HG02870 (cell line): ENCODE measurements around the gene GHR.
"Not testable (repeated sequence)": the region's sequence is repeated elsewhere in the genome, so short reads cannot be mapped to it uniquely, and the experiment has no call there.

Experiments
- ATAC-seq: cut with Tn5 transposase; IDR thresholded peaks from one replicate; pipeline ENCODE4 v1.9.1; 2021; ENCODE audit warnings: mild to moderate bottlenecking, moderate library complexity; ENCODE audit not compliant: unreplicated experiment

GHR gene

DNA sequence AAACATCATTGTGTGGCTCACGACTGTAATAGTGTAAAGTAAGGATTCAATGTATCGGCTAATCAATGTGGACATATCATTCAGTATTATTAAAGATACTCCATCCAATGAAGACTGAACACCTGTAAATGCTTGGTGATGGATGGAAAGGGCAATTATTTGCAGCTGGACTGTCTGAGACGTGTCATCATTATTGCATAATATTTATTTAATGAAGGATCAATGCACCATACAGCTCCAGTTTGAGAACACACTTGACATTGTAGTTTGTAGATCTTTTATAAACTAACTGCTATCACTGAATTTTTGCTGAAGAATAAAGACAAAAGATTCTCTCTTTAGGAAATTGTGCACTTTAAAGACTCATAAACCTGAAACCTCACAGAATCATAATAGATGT lies 215.7 kb downstream of the GHR start:
- ATAC-seq = no peak

DNA sequence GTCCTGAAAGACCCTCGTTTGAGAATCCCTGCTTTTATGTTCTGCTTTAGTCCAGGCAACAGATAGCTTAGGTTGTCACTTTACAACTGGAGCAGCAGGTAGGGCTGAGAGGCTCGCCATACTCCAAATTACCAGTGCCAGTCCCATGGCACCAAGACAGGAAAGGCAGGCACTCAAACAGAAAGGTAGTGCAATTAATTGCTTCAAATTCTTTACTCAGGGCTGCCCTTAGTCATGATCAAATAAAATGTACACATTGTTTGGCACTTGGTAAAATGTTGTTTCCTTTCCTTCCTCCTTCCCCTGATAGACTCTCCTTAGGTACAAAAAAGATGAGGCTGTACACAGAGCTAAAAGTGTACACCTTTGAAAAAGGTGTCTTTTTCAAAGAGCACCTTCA lies 217.6 kb downstream of the GHR start:
- ATAC-seq = no peak

DNA sequence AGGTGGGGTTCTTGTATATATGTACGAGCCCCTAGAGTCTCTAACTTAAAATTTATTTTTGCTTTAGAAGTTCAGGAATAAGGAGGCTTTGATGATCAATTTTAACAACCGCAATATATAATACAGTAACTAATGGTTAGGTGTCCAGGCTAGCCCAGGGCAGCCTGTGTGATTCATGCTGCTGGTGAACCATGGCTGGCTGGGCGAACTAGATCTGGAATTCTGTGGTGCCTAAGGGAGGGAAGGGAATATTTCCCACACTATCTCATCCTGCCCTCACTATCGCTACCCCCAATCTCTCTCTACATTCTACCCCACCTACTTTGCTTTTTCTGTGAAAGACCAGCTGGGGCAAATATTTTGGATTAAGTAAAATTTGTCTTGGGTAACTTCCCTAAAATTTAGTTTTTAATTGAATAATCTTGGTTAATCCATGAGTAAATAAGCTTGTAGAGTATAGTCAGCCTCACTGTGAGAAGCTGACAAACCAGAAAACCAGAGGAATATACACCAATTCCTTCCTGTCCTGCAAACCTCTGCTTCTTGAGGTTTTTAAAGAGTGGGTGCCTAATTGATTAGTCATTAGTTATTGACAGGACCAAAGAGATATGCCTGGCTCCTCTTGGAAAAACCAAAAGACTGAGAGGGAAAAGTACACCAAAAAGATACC lies 218.2 kb downstream of the GHR start:
- no peak for ATAC-seq

DNA sequence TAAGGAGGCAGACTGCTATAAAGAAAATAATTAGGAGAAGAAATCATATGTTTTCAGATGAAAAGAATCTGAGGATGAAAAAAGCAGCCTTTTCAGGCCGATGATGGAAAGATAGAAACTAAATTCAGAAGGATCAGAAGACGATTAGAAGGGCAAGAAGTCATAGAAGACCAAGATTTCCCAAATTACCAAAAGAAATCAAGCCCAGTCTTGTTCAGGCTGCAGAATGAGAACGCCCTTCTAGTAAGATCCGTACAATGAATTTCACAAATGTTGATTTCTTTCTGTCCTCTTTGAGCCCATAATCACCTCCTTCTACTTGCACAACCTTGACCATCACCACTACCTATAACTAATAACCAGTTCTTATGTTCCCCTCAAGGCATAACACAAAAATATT lies 218.8 kb downstream of the GHR start:
- no peak for ATAC-seq

DNA sequence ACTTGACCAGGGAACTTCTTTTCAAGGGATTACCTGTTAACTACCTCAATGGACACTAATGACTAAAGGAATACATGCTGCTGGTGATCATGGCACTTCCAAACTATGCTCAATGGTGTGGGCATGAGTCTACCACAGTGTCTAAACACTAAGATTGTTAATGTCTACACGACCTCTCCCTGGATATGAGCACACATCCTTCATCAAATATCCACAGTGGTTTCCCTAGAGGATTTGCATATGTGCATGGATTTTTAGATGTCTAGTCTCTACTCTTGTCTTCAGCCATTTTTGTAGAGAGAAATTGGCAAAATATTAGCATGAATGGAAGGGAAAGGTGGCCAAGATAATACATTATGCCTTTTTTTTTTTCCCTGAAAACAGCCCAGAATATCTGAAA lies 220.1 kb downstream of the GHR start:
- ATAC-seq = no peak

DNA sequence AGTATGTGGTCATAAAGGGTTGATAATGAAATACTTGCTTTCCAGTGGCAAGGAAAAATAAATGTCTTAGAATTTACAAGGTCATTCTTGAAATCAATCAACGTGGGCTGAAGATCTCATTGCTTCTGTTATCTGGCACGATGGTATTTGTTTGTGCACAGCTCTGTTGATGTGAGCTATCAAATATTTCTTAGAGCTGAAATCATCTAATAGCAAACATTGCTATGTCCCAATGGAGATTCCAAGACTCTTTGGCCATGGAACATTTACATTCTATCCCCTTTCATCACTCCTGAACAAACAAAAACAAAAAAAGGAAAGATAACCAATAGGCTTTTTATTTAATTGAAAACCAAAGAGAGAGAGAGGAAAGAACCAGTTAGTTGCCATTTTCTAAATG lies 221.9 kb downstream of the GHR start:
- no peak for ATAC-seq

DNA sequence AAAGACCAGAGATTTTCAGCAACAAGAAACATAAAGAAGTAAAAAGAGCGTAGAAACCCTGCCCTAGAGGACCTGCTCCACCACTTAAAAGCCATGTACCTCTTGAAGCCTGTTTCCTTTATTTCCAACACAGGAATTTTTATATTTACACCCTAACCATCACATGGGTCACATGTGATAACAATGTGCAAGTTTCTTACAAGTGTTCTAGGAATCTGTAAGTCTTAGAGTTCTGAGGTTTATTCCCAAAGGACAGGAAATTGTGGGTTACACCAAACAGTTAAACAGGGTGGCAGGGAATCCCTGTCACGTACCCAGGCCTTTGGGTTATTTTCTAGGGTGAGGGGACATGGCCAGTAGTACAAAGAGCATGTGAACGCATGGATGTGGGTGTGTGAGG lies 224.8 kb downstream of the GHR start:
- no peak for ATAC-seq

DNA sequence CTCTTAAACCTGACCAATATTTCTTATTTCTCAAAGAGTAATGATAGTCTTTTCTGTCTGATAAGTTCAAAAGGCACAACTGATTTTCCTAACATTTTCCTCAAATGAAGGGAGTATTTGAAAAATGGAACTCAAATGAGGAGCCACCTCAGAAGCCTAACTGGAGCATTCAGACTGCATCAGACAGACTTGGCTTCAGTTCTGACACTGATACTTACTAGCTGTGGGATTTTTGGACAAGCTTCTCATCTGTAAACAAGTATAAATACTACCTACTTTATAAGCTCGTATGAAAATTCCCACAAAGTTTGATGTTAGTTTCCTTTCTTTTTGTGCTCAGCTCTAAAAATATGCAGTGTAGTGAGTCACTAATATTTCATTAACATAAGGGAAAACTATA lies 225.7 kb downstream of the GHR start:
- ATAC-seq = no peak

DNA sequence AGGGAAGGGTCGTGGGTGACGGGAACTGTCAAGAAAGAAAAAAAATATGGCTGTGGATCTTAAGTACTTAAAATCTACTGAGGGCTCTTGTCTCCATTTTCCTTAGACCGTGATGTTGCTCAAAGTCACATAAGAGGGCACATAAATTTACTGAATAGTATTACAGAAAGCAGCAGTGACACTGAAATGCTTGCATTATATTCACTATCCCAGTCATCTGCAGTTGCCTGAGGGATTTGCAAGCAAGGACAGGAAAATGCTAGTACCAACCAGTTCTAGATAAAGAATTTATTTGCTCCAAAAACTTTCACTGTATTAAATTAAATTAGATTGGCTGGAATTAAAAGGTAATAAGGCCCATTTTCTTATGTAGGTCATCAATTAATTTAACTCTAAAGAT lies 226.8 kb downstream of the GHR start:
- ATAC-seq = no peak

DNA sequence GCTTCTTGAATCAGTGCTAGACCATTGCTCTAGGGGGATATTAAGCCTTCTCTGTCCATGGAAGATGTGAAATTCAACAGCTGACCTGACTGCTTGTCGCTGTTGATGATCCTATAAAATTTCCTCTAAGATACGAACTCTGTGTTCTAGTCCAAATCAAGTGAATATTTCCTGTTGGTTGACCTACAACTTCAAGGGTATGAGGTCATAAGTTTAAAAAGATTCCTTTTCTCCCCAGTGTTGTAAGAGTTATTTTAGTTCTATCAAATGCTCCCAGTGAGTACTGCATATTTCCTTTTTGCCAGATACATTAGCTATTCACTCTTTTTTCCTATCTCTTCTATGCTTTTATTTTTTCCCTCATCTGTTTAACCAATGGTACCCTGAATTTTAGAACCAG lies 230.5 kb downstream of the GHR start:
- no peak for ATAC-seq

DNA sequence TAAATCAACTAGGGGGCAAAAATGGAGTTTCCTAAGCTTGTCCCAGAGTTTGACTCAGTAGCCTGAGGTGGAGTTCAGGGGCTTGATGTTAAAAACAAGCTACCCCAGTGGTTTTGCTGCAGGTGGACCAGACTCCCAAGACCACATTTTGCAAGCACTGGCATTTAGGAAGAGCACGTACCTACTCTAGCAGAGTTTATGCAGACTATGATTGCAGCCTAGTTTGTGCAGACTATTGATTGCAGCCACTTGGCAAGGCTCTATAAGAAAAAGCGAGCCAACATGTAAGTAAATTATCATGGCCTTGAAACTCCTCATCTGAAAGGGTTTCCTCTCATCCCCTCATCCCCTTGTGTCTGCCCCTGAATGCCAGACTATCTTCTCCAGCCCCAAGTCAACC lies 231.4 kb downstream of the GHR start:
- no peak for ATAC-seq

DNA sequence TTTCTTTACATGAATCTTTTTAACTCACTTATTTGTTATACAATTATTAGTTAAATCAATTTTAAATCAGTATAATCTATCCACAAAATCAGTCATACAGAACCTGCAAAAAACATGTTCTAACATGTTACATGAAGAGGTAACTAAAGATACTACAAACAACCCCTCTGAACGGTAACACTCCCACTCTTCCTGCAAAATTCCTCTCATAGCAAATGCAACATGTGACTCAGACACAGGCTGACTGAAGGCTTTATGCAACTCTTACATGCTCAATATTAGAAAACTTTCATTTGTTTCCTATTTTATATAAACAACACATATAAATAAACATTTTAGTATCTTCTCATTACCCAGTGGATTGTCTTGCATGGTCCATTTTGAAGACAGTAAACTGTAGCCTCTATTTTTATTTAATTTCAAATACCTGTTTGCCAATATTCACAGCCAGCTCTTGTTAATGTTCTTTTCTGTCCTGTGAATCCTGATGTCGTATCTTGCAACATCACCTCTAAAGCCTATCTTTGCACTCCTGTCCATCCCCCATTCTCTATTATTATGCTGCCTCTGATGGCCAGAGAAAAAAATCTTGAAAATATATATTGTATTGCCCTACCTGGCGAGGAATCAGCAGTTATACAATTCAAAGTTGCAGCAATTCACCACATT lies 232.9 kb downstream of the GHR start:
- ATAC-seq = no peak

DNA sequence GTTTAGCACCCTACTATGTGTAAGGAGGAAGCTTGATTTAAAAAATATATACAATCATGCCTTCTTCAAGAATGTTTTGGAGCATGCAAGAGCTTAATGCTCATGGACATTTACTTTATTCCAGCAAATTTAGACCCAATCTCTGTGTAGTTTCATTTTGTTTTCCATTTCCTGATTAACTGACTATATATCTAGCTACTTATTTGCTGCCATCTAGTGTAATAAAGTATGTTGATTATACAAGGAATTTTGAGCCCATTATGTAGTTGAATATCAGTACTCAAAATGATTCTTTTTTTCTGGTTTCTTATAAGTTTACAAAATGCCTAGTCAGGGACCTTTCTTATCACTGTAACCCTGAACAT lies 233.4 kb downstream of the GHR start:
- ATAC-seq = no peak

DNA sequence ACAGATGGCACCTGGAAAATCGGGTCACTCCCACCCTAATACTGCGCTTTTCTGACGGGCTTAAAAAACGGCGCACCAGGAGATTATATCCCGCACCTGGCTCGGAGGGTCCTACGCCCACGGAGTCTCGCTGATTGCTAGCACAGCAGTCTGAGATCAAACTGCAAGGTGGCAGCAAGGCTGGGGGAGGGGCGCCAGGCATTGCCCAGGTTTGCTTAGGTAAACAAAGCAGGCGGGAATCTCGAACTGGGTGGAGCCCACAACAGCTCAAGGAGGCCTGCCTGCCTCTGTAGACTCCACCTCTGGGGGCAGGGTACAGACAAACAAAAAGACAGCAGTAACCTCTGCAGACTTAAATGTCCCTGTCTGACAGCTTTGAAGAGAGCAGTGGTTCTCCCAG lies 236.6 kb downstream of the GHR start:
- ATAC-seq = not testable (repeated sequence)

DNA sequence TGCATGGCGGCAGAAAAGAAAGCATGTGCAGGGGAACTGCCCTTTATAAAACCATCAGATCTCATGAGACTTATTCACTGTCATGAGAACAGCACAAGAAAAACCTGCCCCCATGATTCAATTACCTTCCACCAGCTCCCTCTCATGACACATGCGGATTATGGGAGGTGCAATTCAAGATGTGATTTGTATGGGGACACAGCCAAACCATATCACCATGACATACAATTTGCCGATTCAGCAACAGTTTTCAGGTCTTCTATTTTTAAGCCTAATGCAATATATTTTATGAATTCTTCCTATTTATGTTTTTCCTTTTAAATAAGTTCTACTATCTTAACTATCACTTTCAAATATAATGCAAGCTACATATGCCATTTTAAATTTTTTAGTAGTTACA lies 242.6 kb downstream of the GHR start:
- ATAC-seq = no peak

DNA sequence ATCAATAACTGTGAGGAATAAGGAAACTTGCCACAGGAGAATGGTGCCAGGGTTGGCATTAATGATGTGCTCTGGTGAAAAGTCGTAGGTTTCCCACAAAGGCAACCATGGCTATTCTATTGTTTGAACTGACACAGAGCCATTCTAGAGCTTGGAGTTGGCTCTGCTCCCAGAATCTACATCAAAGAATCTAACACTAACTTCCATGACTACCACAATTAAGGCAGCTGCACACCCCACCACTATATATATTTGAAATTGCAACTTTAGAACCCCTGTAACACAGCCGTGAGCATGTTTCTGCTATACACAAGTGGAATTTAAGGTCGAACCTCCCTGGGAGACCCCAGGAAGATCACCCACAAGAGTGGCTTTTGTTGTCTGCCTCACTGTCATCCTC lies 243.6 kb downstream of the GHR start:
- ATAC-seq = no peak

DNA sequence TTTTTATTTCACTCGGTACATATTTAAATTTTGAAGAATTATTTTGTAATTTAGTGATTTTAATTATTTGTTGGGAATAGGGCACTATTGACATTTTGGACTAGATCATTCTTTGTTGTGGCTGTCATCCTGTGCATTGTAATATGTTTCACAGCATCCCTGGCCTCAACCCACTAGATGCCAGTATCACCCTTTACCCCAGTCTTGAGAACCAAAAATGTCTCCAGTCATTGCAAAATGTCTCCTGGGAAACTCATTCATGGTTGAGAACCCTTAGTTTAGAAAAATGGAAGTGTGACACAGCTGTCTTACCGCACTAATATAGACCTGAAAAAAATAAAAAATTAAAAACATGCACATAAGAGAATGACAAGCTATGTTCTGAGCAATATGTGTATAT lies 245.0 kb downstream of the GHR start:
- no peak for ATAC-seq

DNA sequence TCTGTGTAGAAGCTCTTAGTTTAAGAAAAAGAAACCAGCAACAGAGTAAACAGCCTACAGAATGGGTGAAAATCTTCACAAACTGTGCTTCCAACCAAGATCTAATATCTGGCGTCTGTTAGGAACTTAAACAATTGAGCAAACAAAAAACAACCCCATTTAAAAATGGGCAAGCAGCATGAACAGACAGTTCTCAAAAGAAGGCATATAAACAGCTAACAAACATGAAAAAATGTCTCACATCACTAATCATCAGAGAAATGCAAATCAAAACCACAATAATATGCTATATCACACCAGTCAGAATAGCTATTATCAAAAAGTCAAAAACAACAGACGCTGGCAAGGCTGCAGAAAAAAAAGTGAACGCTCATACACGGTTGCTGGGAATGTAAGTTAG lies 249.7 kb downstream of the GHR start:
- no peak for ATAC-seq

DNA sequence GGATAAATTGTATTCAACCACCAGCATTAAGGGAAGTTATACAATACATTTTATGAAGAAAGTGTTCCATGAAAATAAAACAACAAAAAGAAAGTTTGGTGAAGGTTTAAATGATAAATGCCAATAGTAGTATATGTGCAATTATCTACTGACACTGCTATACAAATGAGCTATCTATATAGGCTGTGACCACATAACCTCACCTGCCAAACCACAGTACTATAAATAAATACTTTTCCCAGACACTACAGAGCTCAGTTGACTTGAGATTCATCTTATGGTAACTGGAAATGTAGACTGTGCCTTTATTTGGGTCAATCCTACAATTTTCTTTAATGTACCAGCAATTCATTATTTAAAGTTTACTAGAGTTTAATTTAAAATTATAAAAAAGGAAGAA lies 252.4 kb downstream of the GHR start:
- no peak for ATAC-seq

DNA sequence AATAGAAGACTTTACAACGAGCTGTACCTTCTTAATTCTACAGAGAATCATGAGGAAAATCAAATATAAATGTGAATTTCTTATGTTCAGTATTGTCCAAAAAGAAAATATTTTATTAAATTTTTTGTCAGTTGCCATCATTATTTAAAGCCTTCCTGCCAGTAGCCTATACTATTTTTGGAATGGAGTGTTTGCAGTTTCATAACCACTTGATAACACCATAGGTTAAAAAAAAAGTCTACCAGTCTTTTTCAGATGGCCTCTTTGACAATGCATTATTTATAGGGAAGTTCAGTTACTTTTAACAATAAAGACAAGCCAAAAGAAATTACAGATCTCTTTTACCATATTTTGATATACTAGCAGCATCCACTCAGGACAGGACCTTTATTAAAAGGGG lies 253.1 kb downstream of the GHR start:
- ATAC-seq = no peak

DNA sequence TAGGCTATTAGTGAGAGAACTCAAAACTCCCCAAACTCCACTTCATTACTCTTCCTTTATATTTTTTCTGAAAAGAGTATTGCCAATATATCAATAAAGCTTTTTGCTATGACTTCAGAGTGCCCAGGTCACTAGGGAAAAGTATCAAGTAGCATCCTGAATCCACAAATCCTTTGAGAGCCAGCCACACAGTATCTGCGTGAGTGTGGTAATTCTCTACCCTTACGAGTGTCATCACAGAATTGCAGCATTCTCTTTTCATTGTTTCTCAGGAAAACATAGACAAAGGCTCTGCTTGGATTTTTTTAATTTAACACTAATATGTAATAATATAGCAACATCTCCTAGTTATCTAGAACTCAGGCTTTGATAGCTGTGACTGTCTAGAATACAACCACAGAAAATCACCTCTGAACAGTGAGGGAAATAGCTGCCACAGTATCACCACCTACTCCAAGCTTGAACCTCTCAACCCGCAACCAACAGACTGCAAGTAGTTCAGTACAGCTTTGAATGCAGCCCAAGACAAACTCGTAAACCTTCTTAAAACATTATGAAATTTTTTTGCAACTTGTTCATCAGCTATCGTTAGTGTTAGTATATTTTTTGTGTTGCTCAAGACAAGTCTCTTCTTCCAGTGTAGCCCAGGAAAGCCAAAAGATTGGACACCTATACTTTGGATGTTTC lies 254.1 kb downstream of the GHR start:
- no peak for ATAC-seq

DNA sequence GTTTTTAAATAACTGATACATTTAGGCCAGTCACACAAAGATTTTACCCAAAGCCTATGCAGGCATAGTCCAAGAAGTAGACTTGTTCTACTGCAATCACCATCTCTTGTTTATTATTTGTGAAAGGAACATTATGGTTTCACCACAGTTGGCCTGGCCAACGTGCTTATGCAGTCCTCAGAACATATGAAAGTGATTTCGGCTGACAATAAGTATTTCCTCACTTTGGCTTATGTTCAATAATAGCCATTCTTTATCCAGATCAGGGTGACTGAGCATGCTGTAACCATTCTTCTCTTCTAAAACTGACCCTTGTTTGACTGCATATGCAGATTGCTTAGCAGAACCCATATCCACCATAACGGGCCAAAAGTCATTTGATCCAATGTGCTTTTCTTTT lies 256.8 kb downstream of the GHR start:
- no peak for ATAC-seq

DNA sequence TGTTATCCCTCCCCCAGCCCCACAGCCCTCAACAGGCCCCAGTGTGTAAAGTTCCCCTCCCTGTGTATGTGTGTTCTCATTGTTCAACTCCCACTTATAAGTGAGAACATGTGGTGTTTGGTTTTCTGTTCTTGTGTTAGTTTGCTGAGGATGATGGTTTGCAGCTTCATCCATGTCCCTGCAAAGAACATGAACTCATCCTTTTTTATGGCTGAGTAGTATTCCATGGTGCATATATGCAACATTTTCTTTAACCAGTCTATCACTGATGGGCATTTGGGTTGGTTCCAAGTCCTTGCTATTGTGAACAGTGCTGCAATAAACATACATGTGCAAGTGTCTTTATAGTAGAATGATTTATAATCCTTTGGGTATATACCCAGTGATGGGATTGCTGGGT lies 261.8 kb downstream of the GHR start:
- not testable (repeated sequence) for ATAC-seq
